Liver (tissue), 9 donors: ENCODE data around the gene DDAH2. TPM values are rescaled to one million over a fixed set of nuclear protein-coding genes. Genes with fewer than 3 reads are reported as not detected.

Experiments used
- DNase-seq: peaks from one replicate; pipeline ENCODE4 v3.0.0-alpha.2; 2017; ENCODE audit warnings: low spot score
- H3K27ac ChIP-seq, 2 donors: one replicate each; pipeline ENCODE4 v1.7.0; 2013; ENCODE audit warnings: inconsistent platforms in 2 of 2, low read length in 2 of 2, control low read depth in 1 of 2, low read depth in 1 of 2, mild to moderate bottlenecking in 1 of 2
- H3K27me3 ChIP-seq, 4 donors: one replicate each; pipeline versions ENCODE4 v1.6.1 to v1.7.0; 2013; ENCODE audit warnings: low read length in 3 of 4, inconsistent platforms in 1 of 4, mild to moderate bottlenecking in 1 of 4, moderate library complexity in 1 of 4; ENCODE audit not compliant: control insufficient read depth in 4 of 4, insufficient read depth in 4 of 4
- H3K36me3 ChIP-seq, 4 donors: one replicate each; pipeline versions ENCODE4 v1.6.1 to v1.7.0; 2013; ENCODE audit warnings: low read length in 3 of 4, mild to moderate bottlenecking in 3 of 4, low read depth in 1 of 4, moderate library complexity in 1 of 4; ENCODE audit not compliant: control insufficient read depth in 4 of 4, insufficient read depth in 3 of 4
- H3K4me1 ChIP-seq, 4 donors: one replicate each; pipeline versions ENCODE4 v1.6.1 to v1.7.0; 2013; ENCODE audit warnings: low read length in 3 of 4, mild to moderate bottlenecking in 3 of 4, moderate library complexity in 1 of 4; ENCODE audit not compliant: control insufficient read depth in 4 of 4, insufficient read depth in 4 of 4
- H3K4me3 ChIP-seq, 3 donors: one replicate each; pipeline versions ENCODE4 v1.6.1 to v1.7.0; 2013; ENCODE audit warnings: low read length in 3 of 3, control low read depth in 1 of 3, low read depth in 1 of 3, mild to moderate bottlenecking in 1 of 3
- H3K9ac ChIP-seq, 2 donors: one replicate each; pipeline ENCODE4 v1.7.0; 2013; ENCODE audit warnings: low read length in 2 of 2, mild to moderate bottlenecking in 2 of 2, moderate library complexity in 2 of 2, control low read depth in 1 of 2, low read depth in 1 of 2
- H3K9me3 ChIP-seq, 4 donors: one replicate each; pipeline versions ENCODE4 v1.6.1 to v1.7.0; 2013; ENCODE audit warnings: low read length in 3 of 4; ENCODE audit not compliant: control insufficient read depth in 4 of 4
- ATF3 ChIP-seq: IDR thresholded peaks from 2 replicates; pipeline ENCODE4 v1.6.1; 2016; ENCODE audit warnings: antibody characterized with exemption
- CTCF ChIP-seq: fragments of 150-350 bp; IDR thresholded peaks from 2 replicates; pipeline ENCODE4 v1.5.1; 2017; ENCODE audit warnings: improper control_type of control experiment, low read depth, low read length; ENCODE audit not compliant: missing input control
- FOXA1 ChIP-seq: IDR thresholded peaks from 2 replicates; pipeline ENCODE4 v1.6.1; 2016; ENCODE audit warnings: antibody characterized with exemption
- FOXA2 ChIP-seq: IDR thresholded peaks from 2 replicates; pipeline ENCODE4 v1.6.1; 2016; ENCODE audit warnings: antibody characterized with exemption
- GABPA ChIP-seq, 2 donors: IDR thresholded peaks in 1 of 2; conservative IDR thresholded peaks in 1 of 2; 2 replicates each; pipeline ENCODE4 v1.6.1; 2016; ENCODE audit warnings: antibody characterized with exemption in 2 of 2, mild to moderate bottlenecking in 1 of 2, moderate library complexity in 1 of 2
- HNF4A ChIP-seq, 2 donors: conservative IDR thresholded peaks; 2 replicates each; pipeline ENCODE4 v1.6.1; 2016; ENCODE audit warnings: antibody characterized with exemption in 2 of 2, mild to moderate bottlenecking in 2 of 2
- HNF4G ChIP-seq: IDR thresholded peaks from 2 replicates; pipeline ENCODE4 v1.6.1; 2016; ENCODE audit warnings: antibody characterized with exemption
- JUND ChIP-seq, 2 donors: IDR thresholded peaks; 2 replicates each; pipeline ENCODE4 v1.6.1; 2016; ENCODE audit warnings: antibody characterized with exemption in 2 of 2
- MAX ChIP-seq: IDR thresholded peaks from 2 replicates; pipeline ENCODE4 v1.6.1; 2016; ENCODE audit warnings: antibody characterized with exemption
- NR2F2 ChIP-seq: IDR thresholded peaks from 2 replicates; pipeline ENCODE4 v1.6.1; 2016; ENCODE audit warnings: antibody characterized with exemption
- REST ChIP-seq: IDR thresholded peaks from 2 replicates; pipeline ENCODE4 v1.6.1; 2016; ENCODE audit warnings: antibody characterized with exemption, mild to moderate bottlenecking
- RXRA ChIP-seq, 2 donors: IDR thresholded peaks; 2 replicates each; pipeline ENCODE4 v1.6.1; 2017 to 2018; ENCODE audit warnings: antibody characterized with exemption in 2 of 2, mild to moderate bottlenecking in 1 of 2
- SP1 ChIP-seq: IDR thresholded peaks from 2 replicates; pipeline ENCODE4 v1.6.1; 2018; ENCODE audit warnings: antibody characterized with exemption, mild to moderate bottlenecking
- TAF1 ChIP-seq: conservative IDR thresholded peaks from 2 replicates; pipeline ENCODE4 v1.6.1; 2016; ENCODE audit warnings: antibody characterized with exemption, mild to moderate bottlenecking
- YY1 ChIP-seq: IDR thresholded peaks from 2 replicates; pipeline ENCODE4 v1.6.1; 2016; ENCODE audit warnings: antibody characterized with exemption, mild to moderate bottlenecking
- WGBS: extraction: QIAGEN DNeasy Blood & Tissue Kit; methylation state at CpG from one replicate; pipeline ENCODE4 v1.1.7; 2013; 5-methylcytosine and 5-hydroxymethylcytosine counted together
- polyA plus RNA-seq, 2 donors: library from polyadenylated mRNA; stranded (reverse) in 1 of 2; unstranded in 1 of 2; fragments of 200-250 nt in 1 of 2; fragments of >200 nt in 1 of 2; fragmentation: Nextera tagmentation in 1 of 2; extraction: Ambion mirVana in 1 of 2; gene quantifications; one replicate each; pipeline versions ENCODE4 v1.2.1 to v1.2.3, GENCODE V29; 2013 to 2015
- total RNA-seq, 2 donors: library from RNA; depleted of rRNA; stranded (reverse); fragments of >200 nt; gene quantifications; one replicate each; pipeline ENCODE4 v1.2.3, GENCODE V29; 2014
- TF ChIP-seq, protein P1 (sequence below): IDR thresholded peaks from 2 replicates; pipeline ENCODE4 v1.6.1; 2016; ENCODE audit warnings: antibody characterized with exemption
- donor health status: healthy.
- donor health status: healthy.
- donor health status: healthy.
- donor health status: healthy.
- donor health status: healthy.

Gene DDAH2
- total and polyA plus RNA-seq, 4 donors, result 19.8 to 31.4 (median 23.2) TPM

DNA sequence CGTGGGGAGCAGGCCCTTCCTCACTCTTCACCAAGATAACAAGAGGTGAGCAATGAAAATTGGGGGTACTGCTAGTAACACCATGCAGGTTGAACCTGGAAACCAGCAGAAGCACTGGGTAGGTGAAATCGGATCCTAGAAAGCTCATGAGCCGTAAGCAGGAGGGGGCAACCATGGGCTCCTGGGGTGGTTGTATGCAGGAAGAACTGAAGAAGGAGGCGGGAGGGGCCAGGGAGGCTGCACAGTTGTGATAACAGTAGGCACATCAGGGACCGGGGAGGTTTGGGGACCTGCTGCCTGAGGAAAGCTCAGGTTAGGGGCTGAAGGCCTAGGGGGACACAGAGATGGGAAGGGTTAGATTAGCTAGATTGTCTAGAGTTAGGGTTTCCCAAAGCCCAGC lies 42.6 kb downstream of the DDAH2 start:
- TF ChIP-seq ATF3, result no peak
- TF ChIP-seq JUND (IDR thresholded peaks at IDR 0.05), result no peak
- TF ChIP-seq SP1, result no peak
- no peak for TF ChIP-seq TAF1
- no peak for TF ChIP-seq RXRA (IDR thresholded peaks at IDR 0.05)
- no peak for TF ChIP-seq GABPA (IDR thresholded peaks at IDR 0.05 in 1 of 2, conservative IDR thresholded peaks at IDR 0.05 in 1 of 2)
- TF ChIP-seq MAX, result no peak
- no peak for TF ChIP-seq YY1
- TF ChIP-seq HNF4G, result no peak
- no peak for TF ChIP-seq CTCF
- TF ChIP-seq FOXA1, result no peak
- H3K36me3 ChIP-seq, result peaks cover 4 to 56% (median 47%) of the 10 kb centered on the region in 4 donors
- no peak for DNase-seq

GRCh38 chr6:31683591-31683990 lies 45.5 kb downstream of the DDAH2 start:
- TF ChIP-seq ATF3, result no peak
- no peak for TF ChIP-seq HNF4A (conservative IDR thresholded peaks at IDR 0.05)
- no peak for TF ChIP-seq SP1
- no peak for TF ChIP-seq HNF4G
- no peak for TF ChIP-seq FOXA2
- TF ChIP-seq RXRA (IDR thresholded peaks at IDR 0.05), result no peak
- TF ChIP-seq REST, result no peak
- no peak for TF ChIP-seq TAF1
- TF ChIP-seq GABPA (IDR thresholded peaks at IDR 0.05 in 1 of 2, conservative IDR thresholded peaks at IDR 0.05 in 1 of 2), result no peak
- no peak for TF ChIP-seq MAX
- TF ChIP-seq, protein P1, sequence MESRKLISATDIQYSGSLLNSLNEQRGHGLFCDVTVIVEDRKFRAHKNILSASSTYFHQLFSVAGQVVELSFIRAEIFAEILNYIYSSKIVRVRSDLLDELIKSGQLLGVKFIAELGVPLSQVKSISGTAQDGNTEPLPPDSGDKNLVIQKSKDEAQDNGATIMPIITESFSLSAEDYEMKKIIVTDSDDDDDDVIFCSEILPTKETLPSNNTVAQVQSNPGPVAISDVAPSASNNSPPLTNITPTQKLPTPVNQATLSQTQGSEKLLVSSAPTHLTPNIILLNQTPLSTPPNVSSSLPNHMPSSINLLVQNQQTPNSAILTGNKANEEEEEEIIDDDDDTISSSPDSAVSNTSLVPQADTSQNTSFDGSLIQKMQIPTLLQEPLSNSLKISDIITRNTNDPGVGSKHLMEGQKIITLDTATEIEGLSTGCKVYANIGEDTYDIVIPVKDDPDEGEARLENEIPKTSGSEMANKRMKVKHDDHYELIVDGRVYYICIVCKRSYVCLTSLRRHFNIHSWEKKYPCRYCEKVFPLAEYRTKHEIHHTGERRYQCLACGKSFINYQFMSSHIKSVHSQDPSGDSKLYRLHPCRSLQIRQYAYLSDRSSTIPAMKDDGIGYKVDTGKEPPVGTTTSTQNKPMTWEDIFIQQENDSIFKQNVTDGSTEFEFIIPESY, result no peak
- no peak for TF ChIP-seq NR2F2
- no peak for TF ChIP-seq FOXA1
- Histone ChIP-seq H3K9ac (no peak overlapping the region), H3K27ac (peak overlapping the region in 1 of 2 donors; percentile 51), H3K27me3 (no peaks in the 10 kb centered on the region), H3K4me3 (no peak overlapping the region), H3K36me3 (peaks cover 4 to 29% (median 22%) of the 10 kb centered on the region in 4 donors), H3K4me1 (peaks cover 1 to 22% (median 14%) of the 10 kb centered on the region in 4 donors), H3K9me3 (no peaks in the 10 kb centered on the region)
- no peak for DNase-seq
- WGBS, result 88% methylated on average over 13 of the region's 13 CpGs

More for the DNA sequence above, 42.6 kb downstream of the DDAH2 start:
- H3K4me3 ChIP-seq, result no peak overlapping the region
- H3K4me1 ChIP-seq, result peaks cover 0 to 9% (median 6%) of the 10 kb centered on the region in 4 donors
- H3K27ac ChIP-seq, result no peak overlapping the region
- H3K27me3 ChIP-seq, result no peaks in the 10 kb centered on the region
- no peak overlapping the region for H3K9ac ChIP-seq
- no peaks in the 10 kb centered on the region for H3K9me3 ChIP-seq
- 85% methylated on average over 5 of the region's 5 CpGs for WGBS
